Lower leg skin (tissue), 4 donors: ENCODE data around the gene CDH23. TPM values are rescaled to one million over a fixed set of nuclear protein-coding genes. Genes with fewer than 3 reads are reported as not detected.

Source experiments
- DNase-seq, 2 donors: peaks; one replicate each; pipeline ENCODE4 v3.0.0-alpha.2; 2019; ENCODE audit warnings: low spot score in 2 of 2
- H3K4me3 ChIP-seq: fragments of 200-600 bp; sonication (generic); 2 replicates; pipeline ENCODE4 v1.5.1; 2017; ENCODE audit warnings: mild to moderate bottlenecking, low read depth; ENCODE audit not compliant: poor library complexity, severe bottlenecking
- POLR2A ChIP-seq, 2 donors: fragments of 450-650 bp; IDR thresholded peaks; one replicate each; pipeline ENCODE4 v1.6.1; 2016 to 2017; ENCODE audit warnings: antibody characterized with exemption in 2 of 2, mild to moderate bottlenecking in 1 of 2, moderate library complexity in 1 of 2
- WGBS, 2 donors: methylation state at CpG; one replicate each; pipeline ENCODE4 v1.1.5; 2018; 5-methylcytosine and 5-hydroxymethylcytosine counted together
- intact Hi-C: fragments of 100-400 bp; cut with DNase I; formaldehyde crosslinking; loops from one replicate; pipeline ENCODE4 v1.15.0; 2023; ENCODE audit warnings: low total_unique reads
- total RNA-seq, 4 donors: library from RNA; depleted of rRNA; stranded (reverse); fragments of >200 nt; gene quantifications; one replicate each; pipeline ENCODE4 v1.1.0, GENCODE V29; 2016
- TF ChIP-seq, protein P1 (sequence below), 3 donors: fragments of 450-650 bp; IDR thresholded peaks; one replicate each; pipeline ENCODE4 v1.5.1; 2016; ENCODE audit warnings: antibody characterized with exemption in 3 of 3, mild to moderate bottlenecking in 3 of 3, moderate library complexity in 2 of 3

CDH23 gene
- total RNA-seq, 4 donors from 2014 or later: 1.7 to 9.2 (median 2.6) TPM

DNA sequence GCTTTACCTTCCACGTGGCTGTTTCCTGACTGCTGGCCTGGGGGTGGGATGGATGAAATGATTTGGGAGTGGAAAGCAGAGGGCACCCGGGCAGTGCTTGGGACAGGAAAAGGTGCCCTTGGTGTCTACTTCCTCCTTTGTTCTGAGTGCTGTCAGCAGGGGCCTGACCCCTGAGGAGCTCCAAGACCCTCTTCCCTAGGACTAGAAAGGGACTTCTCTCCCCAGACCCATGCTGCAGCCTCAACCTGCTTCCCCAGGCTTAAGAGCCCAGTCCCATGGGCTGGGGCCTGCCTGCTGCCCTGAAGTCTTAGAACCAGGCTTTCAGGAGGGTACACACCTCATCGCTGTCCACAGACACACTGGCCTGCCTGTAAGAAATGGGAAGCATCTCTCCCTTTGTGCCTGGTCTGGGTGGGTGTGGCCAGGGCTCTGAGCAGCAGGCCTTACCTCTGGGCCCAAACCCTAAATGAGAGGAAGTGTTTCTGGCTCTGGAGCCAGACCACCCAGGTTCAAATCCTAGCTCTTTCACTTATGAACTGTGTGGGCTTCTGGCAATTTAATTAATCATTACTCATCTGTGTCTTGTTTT, 12.9 kb downstream of the CDH23 start:
- 51 to 59% methylated on average over 3 of the region's 3 CpGs for WGBS, 2 donors
- intact Hi-C loops: no loop called here
- TF ChIP-seq, protein P1, sequence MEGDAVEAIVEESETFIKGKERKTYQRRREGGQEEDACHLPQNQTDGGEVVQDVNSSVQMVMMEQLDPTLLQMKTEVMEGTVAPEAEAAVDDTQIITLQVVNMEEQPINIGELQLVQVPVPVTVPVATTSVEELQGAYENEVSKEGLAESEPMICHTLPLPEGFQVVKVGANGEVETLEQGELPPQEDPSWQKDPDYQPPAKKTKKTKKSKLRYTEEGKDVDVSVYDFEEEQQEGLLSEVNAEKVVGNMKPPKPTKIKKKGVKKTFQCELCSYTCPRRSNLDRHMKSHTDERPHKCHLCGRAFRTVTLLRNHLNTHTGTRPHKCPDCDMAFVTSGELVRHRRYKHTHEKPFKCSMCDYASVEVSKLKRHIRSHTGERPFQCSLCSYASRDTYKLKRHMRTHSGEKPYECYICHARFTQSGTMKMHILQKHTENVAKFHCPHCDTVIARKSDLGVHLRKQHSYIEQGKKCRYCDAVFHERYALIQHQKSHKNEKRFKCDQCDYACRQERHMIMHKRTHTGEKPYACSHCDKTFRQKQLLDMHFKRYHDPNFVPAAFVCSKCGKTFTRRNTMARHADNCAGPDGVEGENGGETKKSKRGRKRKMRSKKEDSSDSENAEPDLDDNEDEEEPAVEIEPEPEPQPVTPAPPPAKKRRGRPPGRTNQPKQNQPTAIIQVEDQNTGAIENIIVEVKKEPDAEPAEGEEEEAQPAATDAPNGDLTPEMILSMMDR (IDR thresholded peaks at IDR 0.05): no peak
- TF ChIP-seq POLR2A (IDR thresholded peaks at IDR 0.05): no peak
- DNase-seq: peak in 1 of 2 donors; percentile 71
- H3K4me3 ChIP-seq: no peak overlapping the region

DNA sequence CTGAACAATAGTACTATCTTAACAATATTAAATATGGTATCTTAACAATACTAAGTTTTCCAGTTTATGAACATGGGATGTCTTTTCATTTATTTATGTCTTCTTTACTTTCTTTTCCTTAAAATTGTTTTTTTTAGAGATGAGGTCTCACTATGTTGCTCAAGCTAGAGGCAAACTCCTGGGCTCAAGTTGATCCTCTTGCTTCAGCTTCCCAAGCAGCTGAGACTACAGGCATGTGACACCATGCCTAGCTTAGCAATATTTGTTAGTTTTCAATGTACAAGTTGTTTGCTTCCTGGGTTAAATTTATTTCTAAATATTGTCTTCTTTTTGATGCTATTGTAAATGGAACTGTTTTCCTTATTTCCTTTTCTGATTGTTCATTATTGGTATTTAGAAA, 16.9 kb downstream of the CDH23 start:
- DNase-seq: peak in 1 of 2 donors; percentile 3
- no peak overlapping the region for H3K4me3 ChIP-seq
- intact Hi-C loops: no loop called here
- TF ChIP-seq POLR2A (IDR thresholded peaks at IDR 0.05): no peak
- TF ChIP-seq, protein P1 (IDR thresholded peaks at IDR 0.05): no peak

DNA sequence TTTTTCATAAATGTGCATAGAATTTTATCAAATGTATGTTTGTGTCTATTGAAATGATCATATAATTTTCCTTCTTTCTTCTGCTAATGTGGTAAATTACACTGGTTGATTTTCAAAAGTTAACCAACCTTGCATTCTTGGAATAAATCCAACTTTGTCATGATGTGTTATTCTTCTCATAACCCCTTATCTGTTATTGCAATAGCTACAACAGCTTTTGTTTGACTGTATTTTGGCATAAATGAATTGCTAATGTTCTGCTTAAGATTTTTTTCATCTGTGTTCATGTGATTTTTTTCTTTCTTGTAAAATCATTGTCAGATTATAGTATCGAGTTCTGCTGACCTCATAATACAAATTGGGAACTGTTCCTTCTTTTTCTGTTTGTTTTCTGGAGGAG, 17.6 kb downstream of the CDH23 start:
- no peak for TF ChIP-seq POLR2A (IDR thresholded peaks at IDR 0.05)
- TF ChIP-seq, protein P1 (IDR thresholded peaks at IDR 0.05): no peak
- 45% methylated on average over 1 of the region's 1 CpG for WGBS, 2 donors
- intact Hi-C loops: no loop called here
- no peak for DNase-seq
- no peak overlapping the region for H3K4me3 ChIP-seq

DNA sequence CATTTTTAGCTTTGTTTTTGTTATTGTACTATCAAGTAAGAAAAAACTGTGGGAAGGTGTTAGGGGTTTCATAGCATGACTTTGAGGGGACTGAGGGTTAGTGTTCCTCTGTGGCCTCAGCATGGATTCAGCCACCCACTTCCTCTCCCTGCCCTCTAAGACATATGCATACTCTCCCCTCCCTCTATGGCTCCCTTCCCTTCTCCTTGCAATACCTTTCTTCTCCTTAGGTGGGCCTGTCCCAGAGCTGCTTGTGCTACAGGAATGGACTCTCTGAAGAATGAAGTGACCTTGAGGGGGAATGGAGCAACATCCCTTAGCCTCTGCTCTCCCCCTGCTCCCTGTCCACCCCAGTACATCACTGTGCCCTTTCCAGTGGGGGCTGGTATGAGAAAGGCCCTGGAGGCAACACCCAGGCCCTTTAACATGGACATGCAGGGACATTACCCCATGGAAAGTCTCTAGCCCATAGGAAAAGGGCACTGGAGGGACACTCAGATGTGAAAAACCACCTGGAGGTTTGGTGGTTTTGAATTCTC, 22.4 kb downstream of the CDH23 start:
- no peak overlapping the region for H3K4me3 ChIP-seq
- intact Hi-C loops: no loop called here
- peak in 1 of 2 donors; percentile 39 for DNase-seq
- TF ChIP-seq, protein P1 (IDR thresholded peaks at IDR 0.05): no peak
- no peak for TF ChIP-seq POLR2A (IDR thresholded peaks at IDR 0.05)

DNA sequence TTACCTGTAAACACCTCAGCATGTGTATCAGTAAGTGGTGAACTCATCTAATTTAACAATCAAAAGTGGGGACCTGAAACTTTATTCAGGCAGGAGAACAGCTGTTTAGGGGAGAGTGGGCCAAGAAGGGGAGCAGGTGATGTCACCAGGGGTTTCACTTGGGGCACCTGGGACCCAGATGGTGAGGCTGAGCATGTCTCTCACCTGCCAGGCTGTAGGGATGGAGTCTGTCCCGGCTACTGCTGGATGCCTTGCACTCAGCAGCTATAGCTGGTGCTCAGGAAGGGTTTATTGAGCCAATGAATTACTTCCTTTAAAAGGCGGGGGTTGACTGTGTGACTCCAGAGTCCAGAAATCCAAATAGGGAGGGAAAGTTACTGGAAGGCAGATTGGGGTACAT, 23.0 kb downstream of the CDH23 start:
- 78 to 85% methylated on average over 2 of the region's 2 CpGs for WGBS, 2 donors
- peak in 1 of 2 donors; percentile 8 for DNase-seq
- TF ChIP-seq, protein P1 (IDR thresholded peaks at IDR 0.05): no peak
- intact Hi-C loops: no loop called here
- H3K4me3 ChIP-seq: no peak overlapping the region

DNA sequence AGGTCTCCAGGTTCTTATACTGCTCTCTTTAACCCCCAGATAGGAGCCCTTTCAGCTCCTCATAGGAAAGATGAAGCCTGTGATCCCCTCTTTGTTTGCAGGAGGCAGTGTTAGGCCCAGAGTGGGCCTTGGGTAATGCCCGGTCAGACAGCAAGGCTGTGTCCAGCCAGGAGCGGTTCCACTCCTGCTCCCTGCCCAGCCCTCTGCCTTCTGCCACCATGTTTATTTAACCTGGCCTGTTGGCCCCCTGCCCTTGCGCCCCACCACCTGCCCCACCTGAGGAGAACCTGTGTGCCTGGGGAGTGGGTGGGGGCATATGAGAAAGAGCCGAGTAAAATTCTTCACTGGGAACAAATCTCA, 24.3 kb downstream of the CDH23 start:
- no peak overlapping the region for H3K4me3 ChIP-seq
- TF ChIP-seq, protein P1 (IDR thresholded peaks at IDR 0.05): no peak
- no peak for TF ChIP-seq POLR2A (IDR thresholded peaks at IDR 0.05)
- intact Hi-C loops: no loop called here
- WGBS, 2 donors: 80 to 84% methylated on average over 4 of the region's 4 CpGs
- DNase-seq: peak in 1 of 2 donors; percentile 74
